ENCODE measurements around the gene TUBA3E.
"Not testable (repeated sequence)": the region's sequence is repeated elsewhere in the genome, so short reads cannot be mapped to it uniquely, and the experiment has no call there.

The TUBA3E gene

GRCh38 chr2:130185436-130185835 is 12.8 kb downstream of the TUBA3E start:
- no peaks in the 10 kb centered on the region for H3K36me3 ChIP-seq (ENCODE audit: control insufficient read depth, insufficient read depth, low read length)
- H3K4me3 ChIP-seq (ENCODE audit: insufficient read depth, low read depth, low read length, poor library complexity, severe bottlenecking) = no peak overlapping the region
- H3K27ac ChIP-seq (ENCODE audit: insufficient read depth, low read length, poor library complexity, severe bottlenecking) = no peak overlapping the region
- no peak for DNase-seq
- peaks cover 12% of the 10 kb centered on the region for H3K4me1 ChIP-seq (ENCODE audit: control insufficient read depth, insufficient read depth, low read length, poor library complexity, severe bottlenecking)
- no peaks in the 10 kb centered on the region for H3K9me3 ChIP-seq (ENCODE audit: control insufficient read depth, low read length)
- no peaks in the 10 kb centered on the region for H3K27me3 ChIP-seq (replicated peaks; ENCODE audit: control insufficient read depth, insufficient read depth, low read length, poor library complexity, severe bottlenecking)

DNA sequence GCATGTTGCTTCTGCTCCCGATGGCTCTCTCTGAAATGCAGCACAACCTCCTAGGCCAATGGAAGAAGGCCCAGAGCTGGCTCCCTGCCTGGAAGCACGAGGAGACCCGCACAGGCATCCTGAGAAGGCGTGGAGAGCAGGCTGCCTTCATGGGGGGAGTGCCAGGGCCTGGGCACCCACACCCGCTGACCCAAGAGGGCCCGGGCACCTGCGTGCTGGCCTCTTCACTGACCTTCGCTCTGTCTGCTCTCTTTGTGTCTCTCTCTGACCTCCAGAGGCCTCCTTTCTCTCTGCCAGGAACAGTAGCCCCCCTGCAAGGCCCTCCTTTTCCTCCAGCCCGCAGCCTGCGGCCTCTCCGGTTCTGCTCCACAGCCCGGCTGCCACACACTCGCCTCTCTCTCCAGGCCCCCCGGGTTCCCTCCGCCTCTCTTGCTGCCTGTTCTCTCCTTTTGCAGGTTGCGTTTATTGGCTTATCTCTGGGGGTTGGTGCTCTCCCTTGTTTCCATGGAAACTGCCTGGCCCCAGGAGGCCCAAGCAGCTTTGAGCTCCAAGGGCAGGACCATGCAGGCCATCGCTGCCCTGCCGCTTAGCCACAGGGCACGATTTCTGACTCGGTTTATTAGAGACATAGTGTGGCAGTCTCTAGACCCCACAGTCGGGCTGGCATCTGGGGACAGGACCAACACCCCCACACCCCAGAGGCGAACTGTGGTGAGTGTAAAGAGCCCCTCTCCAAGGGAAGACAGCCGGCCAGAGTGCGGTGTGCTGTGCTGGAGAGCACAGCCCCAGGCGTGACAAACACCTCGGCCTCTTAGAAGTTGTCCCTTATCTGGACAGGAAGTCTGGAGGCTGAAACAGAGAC is 14.5 kb downstream of the TUBA3E start:
- Histone ChIP-seq H3K4me1 (ENCODE audit: control insufficient read depth, insufficient read depth, low read length, poor library complexity, severe bottlenecking) (peaks cover 14% of the 10 kb centered on the region), H3K27ac (ENCODE audit: insufficient read depth, low read length, poor library complexity, severe bottlenecking) (peak overlapping the region; percentile 11), H3K9me3 (ENCODE audit: control insufficient read depth, low read length) (no peaks in the 10 kb centered on the region), H3K36me3 (ENCODE audit: control insufficient read depth, insufficient read depth, low read length) (no peaks in the 10 kb centered on the region), H3K4me3 (ENCODE audit: insufficient read depth, low read depth, low read length, poor library complexity, severe bottlenecking) (no peak overlapping the region), H3K27me3 (replicated peaks; ENCODE audit: control insufficient read depth, insufficient read depth, low read length, poor library complexity, severe bottlenecking) (no peaks in the 10 kb centered on the region)
- no peak for DNase-seq

GRCh38 chr2:130182826-130183511 is 15.3 kb downstream of the TUBA3E start:
- Histone ChIP-seq H3K4me1 (ENCODE audit: control insufficient read depth, insufficient read depth, low read length, poor library complexity, severe bottlenecking) (peaks cover 14% of the 10 kb centered on the region), H3K4me3 (ENCODE audit: insufficient read depth, low read depth, low read length, poor library complexity, severe bottlenecking) (peak overlapping the region; percentile 45)
- not testable (repeated sequence) for H3K27ac ChIP-seq (ENCODE audit: insufficient read depth, low read length, poor library complexity, severe bottlenecking); H3K27me3 ChIP-seq (replicated peaks; ENCODE audit: control insufficient read depth, insufficient read depth, low read length, poor library complexity, severe bottlenecking); DNase-seq; H3K36me3 ChIP-seq (ENCODE audit: control insufficient read depth, insufficient read depth, low read length); H3K9me3 ChIP-seq (ENCODE audit: control insufficient read depth, low read length)

DNA sequence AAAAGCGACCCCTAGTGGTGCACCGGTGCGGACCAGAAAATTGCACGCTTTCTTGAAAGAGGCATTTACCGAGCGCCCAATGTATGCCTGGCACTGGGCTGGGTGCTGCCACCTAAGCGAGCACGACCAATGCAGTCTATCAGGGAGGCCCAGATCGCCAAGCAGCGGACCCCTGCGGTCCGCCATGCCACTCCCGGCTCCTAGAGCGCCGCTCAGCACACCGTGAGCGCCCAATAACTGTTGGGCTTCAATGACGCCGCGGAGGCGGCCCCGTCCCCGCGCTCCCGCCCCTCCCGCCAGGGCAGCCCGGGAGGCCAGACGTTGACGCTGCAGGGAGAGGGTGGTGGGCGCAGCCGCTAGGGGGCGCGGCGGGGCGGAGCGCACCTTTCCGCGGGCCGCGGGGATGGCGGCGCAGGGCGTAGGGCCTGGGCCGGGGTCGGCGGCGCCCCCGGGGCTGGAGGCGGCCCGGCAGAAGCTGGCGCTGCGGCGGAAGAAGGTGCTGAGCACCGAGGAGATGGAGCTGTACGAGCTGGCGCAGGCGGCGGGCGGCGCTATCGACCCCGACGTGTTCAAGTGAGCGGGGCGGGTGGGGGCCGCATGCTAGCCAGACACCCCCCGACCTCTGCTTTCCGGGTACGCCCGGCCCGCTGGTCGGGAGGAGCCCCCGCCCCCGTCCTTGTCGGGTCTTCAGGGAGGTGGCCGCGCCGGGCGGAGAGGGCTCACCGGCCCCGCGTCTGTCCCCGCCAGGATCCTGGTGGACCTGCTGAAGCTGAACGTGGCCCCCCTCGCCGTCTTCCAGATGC is 16.2 kb downstream of the TUBA3E start, which contains the start of gene MZT2B:
Gene MZT2B (plus strand): TSS at position 383 of the 803 bp plus-strand sequence. CDS start 21 bp downstream, at position 404.
- not testable (repeated sequence) for H3K9me3 ChIP-seq (ENCODE audit: control insufficient read depth, low read length); H3K27me3 ChIP-seq (replicated peaks; ENCODE audit: control insufficient read depth, insufficient read depth, low read length, poor library complexity, severe bottlenecking); H3K36me3 ChIP-seq (ENCODE audit: control insufficient read depth, insufficient read depth, low read length)
- peak within 1 kb of the TSS; percentile 93 for H3K4me3 ChIP-seq (ENCODE audit: insufficient read depth, low read depth, low read length, poor library complexity, severe bottlenecking)
- peaks cover 14% of the 10 kb centered on the region for H3K4me1 ChIP-seq (ENCODE audit: control insufficient read depth, insufficient read depth, low read length, poor library complexity, severe bottlenecking)
- peak; percentile 81 to 87 (median 84) for DNase-seq
- peak within 1 kb of the TSS; percentile 86 for H3K27ac ChIP-seq (ENCODE audit: insufficient read depth, low read length, poor library complexity, severe bottlenecking)

- H3K4me3 ChIP-seq (ENCODE audit: insufficient read depth, low read depth, low read length, poor library complexity, severe bottlenecking) = peak within 1 kb of the TSS; percentile 93
- peak; percentile 97 to 98 (median 97) for DNase-seq
- H3K27me3 ChIP-seq (replicated peaks; ENCODE audit: control insufficient read depth, insufficient read depth, low read length, poor library complexity, severe bottlenecking) = no peaks in the 10 kb centered on the region
- no peaks in the 10 kb centered on the region for H3K9me3 ChIP-seq (ENCODE audit: control insufficient read depth, low read length)
- H3K36me3 ChIP-seq (ENCODE audit: control insufficient read depth, insufficient read depth, low read length) = no peaks in the 10 kb centered on the region
- peak within 1 kb of the TSS; percentile 86 for H3K27ac ChIP-seq (ENCODE audit: insufficient read depth, low read length, poor library complexity, severe bottlenecking)
- peaks cover 14% of the 10 kb centered on the region for H3K4me1 ChIP-seq (ENCODE audit: control insufficient read depth, insufficient read depth, low read length, poor library complexity, severe bottlenecking)
These were observed 16.8 kb downstream of the TUBA3E start, which contains the start of gene SMPD4 for GRCh38 chr2:130181325-130181879. TSS of gene SMPD4 (minus strand) at chr2:130181602. CDS start at chr2:130176592, 5,010 bp downstream.

DNA sequence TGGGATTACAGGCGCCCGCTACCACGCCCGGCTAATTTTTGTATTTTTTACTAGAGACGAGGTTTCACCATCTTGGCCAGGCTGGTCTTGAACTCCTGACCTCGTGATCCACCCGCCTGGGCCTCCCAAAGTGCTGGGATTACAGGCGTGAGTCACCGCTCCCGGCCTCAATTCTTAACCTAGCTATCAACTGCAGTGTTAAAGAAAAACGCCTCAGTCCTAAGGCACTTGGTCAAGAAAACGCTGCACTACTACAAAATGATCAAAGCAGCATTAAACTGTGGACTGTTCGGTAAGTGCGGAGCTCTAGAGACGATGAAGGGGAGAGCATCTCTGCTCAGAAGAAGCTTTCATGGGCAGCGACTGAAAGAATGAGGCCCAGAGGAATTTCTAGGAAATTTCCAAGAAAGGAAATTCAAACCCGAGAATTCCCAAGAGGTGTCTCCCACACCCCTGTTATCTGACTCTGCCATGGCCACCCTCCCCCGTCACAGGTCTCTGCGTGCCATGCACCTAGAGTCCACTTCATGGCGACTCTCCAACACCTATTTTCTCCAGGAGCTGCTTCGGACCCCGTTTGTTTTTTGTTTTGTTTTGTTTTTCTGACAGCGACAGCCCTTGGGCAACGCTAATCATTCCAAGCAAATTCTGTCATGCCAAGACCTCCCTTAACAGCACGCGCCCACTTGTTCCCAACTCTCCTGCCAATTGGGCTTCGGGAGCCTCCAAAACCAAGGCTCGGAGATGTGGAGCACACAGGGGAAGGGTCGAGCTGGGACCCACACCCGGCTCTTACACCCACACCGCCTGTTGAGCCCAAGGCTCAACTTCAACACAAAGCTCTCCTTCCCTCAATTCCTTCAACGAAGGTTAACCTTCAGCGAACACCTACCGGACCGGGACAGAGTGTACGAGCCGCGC is 17.6 kb downstream of the TUBA3E start:
- not testable (repeated sequence) for H3K9me3 ChIP-seq (ENCODE audit: control insufficient read depth, low read length); H3K36me3 ChIP-seq (ENCODE audit: control insufficient read depth, insufficient read depth, low read length); H3K27me3 ChIP-seq (replicated peaks; ENCODE audit: control insufficient read depth, insufficient read depth, low read length, poor library complexity, severe bottlenecking); DNase-seq
- H3K27ac ChIP-seq (ENCODE audit: insufficient read depth, low read length, poor library complexity, severe bottlenecking) = peak overlapping the region; percentile 86
- H3K4me3 ChIP-seq (ENCODE audit: insufficient read depth, low read depth, low read length, poor library complexity, severe bottlenecking) = peak overlapping the region; percentile 93
- peaks cover 14% of the 10 kb centered on the region for H3K4me1 ChIP-seq (ENCODE audit: control insufficient read depth, insufficient read depth, low read length, poor library complexity, severe bottlenecking)

- H3K36me3 ChIP-seq (ENCODE audit: control insufficient read depth, insufficient read depth, low read length) = peaks cover 23% of the 10 kb centered on the region
- DNase-seq; H3K27me3 ChIP-seq (replicated peaks; ENCODE audit: control insufficient read depth, insufficient read depth, low read length, poor library complexity, severe bottlenecking); H3K4me3 ChIP-seq (ENCODE audit: insufficient read depth, low read depth, low read length, poor library complexity, severe bottlenecking); H3K4me1 ChIP-seq (ENCODE audit: control insufficient read depth, insufficient read depth, low read length, poor library complexity, severe bottlenecking); H3K9me3 ChIP-seq (ENCODE audit: control insufficient read depth, low read length); H3K27ac ChIP-seq (ENCODE audit: insufficient read depth, low read length, poor library complexity, severe bottlenecking): not testable (repeated sequence)
These were observed 23.4 kb downstream of the TUBA3E start for GRCh38 chr2:130174866-130175265.

DNA sequence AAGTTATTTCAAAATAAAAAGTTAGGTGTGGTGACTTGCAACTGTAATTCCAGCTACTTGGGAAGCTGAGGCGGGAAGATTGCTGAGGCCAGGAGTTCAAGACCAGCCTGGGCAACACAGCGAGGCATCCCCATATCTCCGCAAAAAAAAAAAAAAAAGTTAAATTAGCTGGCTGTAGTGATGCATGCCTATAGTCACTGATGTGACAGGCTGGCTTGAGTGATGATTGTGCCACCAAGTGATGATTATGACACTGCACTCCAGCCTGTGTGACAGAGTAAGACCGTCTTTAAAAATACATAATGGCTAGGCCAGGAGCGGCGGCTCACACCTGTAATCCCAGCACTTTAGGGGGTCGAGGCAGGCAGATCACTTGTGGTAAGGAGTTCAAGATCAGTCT is 28.3 kb downstream of the TUBA3E start:
- Histone ChIP-seq H3K27ac (ENCODE audit: insufficient read depth, low read length, poor library complexity, severe bottlenecking) (no peak overlapping the region), H3K4me3 (ENCODE audit: insufficient read depth, low read depth, low read length, poor library complexity, severe bottlenecking) (no peak overlapping the region), H3K4me1 (ENCODE audit: control insufficient read depth, insufficient read depth, low read length, poor library complexity, severe bottlenecking) (no peaks in the 10 kb centered on the region), H3K27me3 (replicated peaks; ENCODE audit: control insufficient read depth, insufficient read depth, low read length, poor library complexity, severe bottlenecking) (no peaks in the 10 kb centered on the region), H3K9me3 (ENCODE audit: control insufficient read depth, low read length) (no peaks in the 10 kb centered on the region), H3K36me3 (ENCODE audit: control insufficient read depth, insufficient read depth, low read length) (peaks cover 35% of the 10 kb centered on the region)
- no peak for DNase-seq

- H3K9me3 ChIP-seq (ENCODE audit: control insufficient read depth, low read length); H3K4me3 ChIP-seq (ENCODE audit: insufficient read depth, low read depth, low read length, poor library complexity, severe bottlenecking); DNase-seq; H3K4me1 ChIP-seq (ENCODE audit: control insufficient read depth, insufficient read depth, low read length, poor library complexity, severe bottlenecking); H3K27me3 ChIP-seq (replicated peaks; ENCODE audit: control insufficient read depth, insufficient read depth, low read length, poor library complexity, severe bottlenecking); H3K27ac ChIP-seq (ENCODE audit: insufficient read depth, low read length, poor library complexity, severe bottlenecking): not testable (repeated sequence)
- peaks cover 42% of the 10 kb centered on the region for H3K36me3 ChIP-seq (ENCODE audit: control insufficient read depth, insufficient read depth, low read length)
These were observed 29.1 kb downstream of the TUBA3E start for GRCh38 chr2:130169163-130169562.
